ENCODE results near the gene GAS2L1.
A peak's percentile ranks its signal among the peaks of the same experiment; 100 is the strongest.

Gene GAS2L1

GRCh38 chr22:29268511-29269229, 37.8 kb upstream of the GAS2L1 start:
- H3K4me3 ChIP-seq (ENCODE audit: low read depth, low read length): peak overlapping the region; percentile 97
- DNase-seq (ENCODE audit: low read depth): peak; percentile 69
- TF ChIP-seq, protein P1, sequence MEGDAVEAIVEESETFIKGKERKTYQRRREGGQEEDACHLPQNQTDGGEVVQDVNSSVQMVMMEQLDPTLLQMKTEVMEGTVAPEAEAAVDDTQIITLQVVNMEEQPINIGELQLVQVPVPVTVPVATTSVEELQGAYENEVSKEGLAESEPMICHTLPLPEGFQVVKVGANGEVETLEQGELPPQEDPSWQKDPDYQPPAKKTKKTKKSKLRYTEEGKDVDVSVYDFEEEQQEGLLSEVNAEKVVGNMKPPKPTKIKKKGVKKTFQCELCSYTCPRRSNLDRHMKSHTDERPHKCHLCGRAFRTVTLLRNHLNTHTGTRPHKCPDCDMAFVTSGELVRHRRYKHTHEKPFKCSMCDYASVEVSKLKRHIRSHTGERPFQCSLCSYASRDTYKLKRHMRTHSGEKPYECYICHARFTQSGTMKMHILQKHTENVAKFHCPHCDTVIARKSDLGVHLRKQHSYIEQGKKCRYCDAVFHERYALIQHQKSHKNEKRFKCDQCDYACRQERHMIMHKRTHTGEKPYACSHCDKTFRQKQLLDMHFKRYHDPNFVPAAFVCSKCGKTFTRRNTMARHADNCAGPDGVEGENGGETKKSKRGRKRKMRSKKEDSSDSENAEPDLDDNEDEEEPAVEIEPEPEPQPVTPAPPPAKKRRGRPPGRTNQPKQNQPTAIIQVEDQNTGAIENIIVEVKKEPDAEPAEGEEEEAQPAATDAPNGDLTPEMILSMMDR (IDR thresholded peaks at IDR 0.05; ENCODE audit: insufficient read depth, low read depth, low read length, missing control alignments): no peak

DNA sequence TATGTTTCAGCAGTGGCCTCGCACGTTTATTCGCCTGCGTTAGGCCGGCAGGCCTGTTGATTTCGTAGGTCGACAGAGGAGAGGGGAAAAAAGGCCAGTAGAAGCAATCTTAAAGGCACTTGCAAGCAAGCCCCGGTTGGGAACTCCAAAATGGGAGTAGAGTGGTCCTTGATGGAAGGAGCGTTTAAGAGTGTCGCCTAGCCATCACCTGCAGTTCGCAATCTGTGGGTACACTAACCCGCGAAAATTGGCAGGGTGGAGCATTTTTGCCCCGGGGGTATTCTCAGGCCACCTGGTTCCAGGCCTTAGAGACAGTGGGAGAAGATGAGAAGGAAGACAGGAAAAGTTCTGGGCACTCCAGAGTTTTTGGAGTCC, 37.2 kb upstream of the GAS2L1 start:
- DNase-seq (ENCODE audit: low read depth): peak; percentile 23
- TF ChIP-seq, protein P1 (IDR thresholded peaks at IDR 0.05; ENCODE audit: insufficient read depth, low read depth, low read length, missing control alignments): no peak
- H3K4me3 ChIP-seq (ENCODE audit: low read depth, low read length): peak overlapping the region; percentile 97

DNA sequence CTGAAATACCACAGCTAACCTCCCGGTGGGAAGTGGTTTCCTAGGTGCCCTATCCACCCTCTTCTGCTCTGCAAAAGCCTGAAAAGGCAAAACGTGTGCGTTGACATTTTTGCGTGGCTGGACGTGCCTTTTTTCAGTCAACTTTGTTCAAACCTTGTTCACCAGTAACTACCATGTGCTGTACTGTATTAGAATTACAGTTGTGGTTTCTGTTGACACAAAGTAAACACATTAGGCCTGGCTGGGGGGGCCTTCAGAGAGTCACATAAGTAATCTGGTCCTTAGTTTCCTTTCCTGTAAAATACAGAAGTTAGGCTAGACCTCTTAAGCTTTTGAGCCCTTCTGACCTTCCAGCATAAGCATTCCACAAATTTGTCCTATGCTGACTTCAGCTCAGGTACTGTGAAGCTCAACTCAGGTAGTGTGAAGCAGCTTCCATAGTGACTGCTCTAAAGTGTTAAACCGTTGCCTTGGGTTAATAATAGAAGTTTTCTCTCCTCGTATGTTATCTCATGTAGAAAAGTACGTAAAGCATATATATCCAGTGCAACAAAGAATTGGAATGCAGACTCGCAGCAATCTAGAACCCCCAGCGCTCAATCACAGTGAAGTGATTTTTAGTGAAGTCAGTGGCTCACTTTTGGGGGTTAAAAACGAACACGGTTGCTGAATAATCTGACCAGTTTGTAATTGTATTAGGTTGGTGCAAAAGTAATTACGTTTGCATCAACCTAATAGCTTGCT, 36.5 kb upstream of the GAS2L1 start:
- DNase-seq (ENCODE audit: low read depth): peak; percentile 24
- TF ChIP-seq, protein P1 (IDR thresholded peaks at IDR 0.05; ENCODE audit: insufficient read depth, low read depth, low read length, missing control alignments): no peak
- H3K4me3 ChIP-seq (ENCODE audit: low read depth, low read length): peak overlapping the region; percentile 97

DNA sequence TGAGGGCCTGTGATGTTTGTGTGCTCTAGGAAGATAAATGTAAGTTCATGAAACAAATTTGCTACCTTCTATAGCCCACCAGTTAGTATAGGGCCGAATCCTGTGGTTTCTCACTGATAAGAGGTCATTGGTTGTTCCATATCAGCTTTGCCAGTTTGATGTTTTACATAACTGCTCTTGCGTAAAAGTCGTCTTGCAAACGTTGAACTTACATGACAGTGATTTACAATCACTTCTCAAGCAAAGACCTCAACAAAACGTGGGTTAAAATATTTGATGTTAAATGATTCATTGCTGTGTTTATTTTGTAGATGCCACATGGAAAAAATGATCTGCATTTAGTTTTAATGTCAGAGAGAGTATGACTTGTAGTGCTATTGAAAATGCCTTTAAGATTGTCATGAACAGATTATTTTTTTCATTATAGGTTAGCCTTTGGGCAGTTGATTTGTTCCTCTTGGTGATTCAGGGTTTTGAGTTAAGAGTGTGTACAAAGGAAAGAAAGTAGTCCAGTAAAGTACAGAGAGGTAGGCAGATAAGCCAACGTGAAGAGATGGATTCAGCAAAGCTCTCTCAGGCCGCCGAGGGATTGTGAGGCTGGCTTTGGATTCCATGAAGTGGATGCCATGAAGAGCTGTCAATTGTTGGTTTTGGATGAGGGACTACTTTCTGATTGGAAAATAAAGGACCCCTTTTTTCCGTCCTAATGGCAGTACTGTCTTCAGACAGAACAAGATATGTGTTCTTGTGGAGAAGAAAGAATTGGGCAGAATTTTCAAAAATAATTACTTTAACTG, 35.8 kb upstream of the GAS2L1 start:
- no peak for DNase-seq (ENCODE audit: low read depth)
- TF ChIP-seq, protein P1 (IDR thresholded peaks at IDR 0.05; ENCODE audit: insufficient read depth, low read depth, low read length, missing control alignments): no peak
- H3K4me3 ChIP-seq (ENCODE audit: low read depth, low read length): peak overlapping the region; percentile 97

DNA sequence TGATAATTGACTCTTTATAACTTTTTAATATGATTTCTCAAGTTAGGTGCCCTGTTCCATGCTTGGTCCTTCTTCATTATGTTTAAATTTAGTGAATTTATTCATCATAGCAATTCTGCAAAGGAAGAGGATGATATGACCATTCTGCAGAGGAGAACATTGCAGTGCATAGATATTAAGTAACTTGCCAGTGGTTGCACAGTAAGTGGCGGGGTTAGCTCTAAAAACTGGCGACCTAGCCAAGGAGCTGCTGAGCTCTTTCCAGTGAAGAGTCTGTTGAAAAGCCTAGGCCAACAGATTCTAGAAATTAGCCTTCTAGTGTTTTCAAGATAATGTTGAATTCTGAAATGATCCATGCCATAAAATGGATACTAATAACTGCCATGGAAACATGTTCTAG, 33.8 kb upstream of the GAS2L1 start:
- no peak for DNase-seq (ENCODE audit: low read depth)
- no peak overlapping the region for H3K4me3 ChIP-seq (ENCODE audit: low read depth, low read length)
- TF ChIP-seq, protein P1 (IDR thresholded peaks at IDR 0.05; ENCODE audit: insufficient read depth, low read depth, low read length, missing control alignments): no peak

GRCh38 chr22:29275167-29275566, 31.3 kb upstream of the GAS2L1 start:
- DNase-seq (ENCODE audit: low read depth): no peak
- H3K4me3 ChIP-seq (ENCODE audit: low read depth, low read length): no peak overlapping the region
- TF ChIP-seq, protein P1 (IDR thresholded peaks at IDR 0.05; ENCODE audit: insufficient read depth, low read depth, low read length, missing control alignments): no peak
